H1 (cell line): ENCODE results near the gene PLEKHM3. TPM values are rescaled to one million over a fixed set of nuclear protein-coding genes. Genes with fewer than 3 reads are reported as not detected.

Source experiments
- EP300 ChIP-seq, 2 experiments: IDR thresholded peaks; 1 replicate in 1 of 2; 2 replicates in 1 of 2; pipeline ENCODE4 v1.6.1; 2011 to 2012; ENCODE audit warnings: low read depth in 2 of 2, low read length in 2 of 2, mild to moderate bottlenecking in 2 of 2, borderline replicate concordance in 1 of 2, inconsistent platforms in 1 of 2, moderate library complexity in 1 of 2
- SP2 ChIP-seq: IDR thresholded peaks from 2 replicates; pipeline ENCODE4 v1.6.1; 2012; ENCODE audit warnings: mild to moderate bottlenecking, low read length, inconsistent platforms
- TAF7 ChIP-seq: optimal IDR thresholded peaks from 2 replicates; pipeline ENCODE3; 2011; ENCODE audit warnings: low read depth, mild to moderate bottlenecking, inconsistent platforms, low read length, moderate library complexity, borderline replicate concordance
- polyA plus RNA-seq, 7 experiments: library from polyadenylated mRNA; depleted of rRNA in 3 of 7; stranded (reverse) in 5 of 7; unstranded in 2 of 7; fragments of >200 nt in 5 of 7; fragments of 200-250 nt in 2 of 7; gene quantifications; 1 replicate in 5 of 7; 2 replicates in 1 of 7; 4 replicates in 1 of 7; pipeline versions ENCODE4 v1.2.1 to v1.2.3, GENCODE V29; 2011 to 2013; ENCODE audit warnings: missing spikeins in 2 of 7, mixed read lengths in 2 of 7
- total RNA-seq: library from RNA; stranded (reverse); fragmentation: NEBNext Ultra II Directional; extraction: Animal tissue kit (Norgen Biotek cat#: 25700); gene quantifications from 2 replicates; pipeline ENCODE4 v1.2.1, GENCODE V29; 2021

Gene PLEKHM3
- total and polyA plus RNA-seq, 2 of the 8 experiments (the other 6 are each of a cell fraction or from before 2014, with no cell fraction given) = 2.3 to 5.8 TPM

- TF ChIP-seq EP300 (IDR thresholded peaks at IDR 0.05; ENCODE audit: borderline replicate concordance in 1 of 2, low read depth in 2 of 2, low read length in 2 of 2) (no peak), SP2 (no peak), TAF7 (no peak)
These were observed 88.1 kb downstream of the PLEKHM3 start (continued) for GRCh38 chr2:207937253-207937652.
